ENCODE data around the gene ATP6V1C2. TPM values are rescaled to one million over a fixed set of nuclear protein-coding genes. Genes with fewer than 3 reads are reported as not detected.

The ATP6V1C2 gene
- total and polyA plus RNA-seq, 11 donors, result 0.32 to 2.1 (median 0.48) TPM; not detected in 1

DNA sequence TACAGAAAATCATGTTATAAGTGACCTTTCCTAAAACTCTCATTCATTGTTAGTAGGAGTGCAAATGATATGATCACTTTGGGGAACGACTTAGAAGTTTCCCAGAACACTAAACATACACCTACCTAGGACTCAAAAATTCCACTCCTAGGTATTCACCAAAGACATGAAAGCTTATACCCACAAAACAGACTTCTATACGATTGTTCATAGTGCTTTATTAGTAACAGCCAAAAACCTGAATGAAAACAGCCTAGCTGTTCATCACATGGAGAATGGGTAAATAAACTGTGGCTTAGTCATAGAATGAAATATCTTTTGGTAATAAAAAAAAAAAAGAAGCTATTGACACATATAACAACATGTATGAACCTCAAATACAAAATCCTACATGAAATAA, 40.5 kb upstream of the ATP6V1C2 start:
- ATAC-seq (no peak), DNase-seq (no peak)
- Histone ChIP-seq H3K36me3 (peaks cover 0 to 80% (median 60%) of the 10 kb centered on the region in 9 donors), H3K4me3 (no peak overlapping the region), H3K27ac (no peak overlapping the region), H3K9me3 (no peaks in the 10 kb centered on the region), H3K4me1 (no peaks in the 10 kb centered on the region), H3K27me3 (no peaks in the 10 kb centered on the region)
- TF ChIP-seq POLR2A (IDR thresholded peaks at IDR 0.05), result no peak
- TF ChIP-seq, protein P1, sequence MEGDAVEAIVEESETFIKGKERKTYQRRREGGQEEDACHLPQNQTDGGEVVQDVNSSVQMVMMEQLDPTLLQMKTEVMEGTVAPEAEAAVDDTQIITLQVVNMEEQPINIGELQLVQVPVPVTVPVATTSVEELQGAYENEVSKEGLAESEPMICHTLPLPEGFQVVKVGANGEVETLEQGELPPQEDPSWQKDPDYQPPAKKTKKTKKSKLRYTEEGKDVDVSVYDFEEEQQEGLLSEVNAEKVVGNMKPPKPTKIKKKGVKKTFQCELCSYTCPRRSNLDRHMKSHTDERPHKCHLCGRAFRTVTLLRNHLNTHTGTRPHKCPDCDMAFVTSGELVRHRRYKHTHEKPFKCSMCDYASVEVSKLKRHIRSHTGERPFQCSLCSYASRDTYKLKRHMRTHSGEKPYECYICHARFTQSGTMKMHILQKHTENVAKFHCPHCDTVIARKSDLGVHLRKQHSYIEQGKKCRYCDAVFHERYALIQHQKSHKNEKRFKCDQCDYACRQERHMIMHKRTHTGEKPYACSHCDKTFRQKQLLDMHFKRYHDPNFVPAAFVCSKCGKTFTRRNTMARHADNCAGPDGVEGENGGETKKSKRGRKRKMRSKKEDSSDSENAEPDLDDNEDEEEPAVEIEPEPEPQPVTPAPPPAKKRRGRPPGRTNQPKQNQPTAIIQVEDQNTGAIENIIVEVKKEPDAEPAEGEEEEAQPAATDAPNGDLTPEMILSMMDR (IDR thresholded peaks at IDR 0.05), result no peak
- WGBS, 4 donors, result 88 to 93% (median 92%) methylated on average over 2 of the region's 2 CpGs
- intact Hi-C loops (cut with DNase I), result no loop called here

DNA sequence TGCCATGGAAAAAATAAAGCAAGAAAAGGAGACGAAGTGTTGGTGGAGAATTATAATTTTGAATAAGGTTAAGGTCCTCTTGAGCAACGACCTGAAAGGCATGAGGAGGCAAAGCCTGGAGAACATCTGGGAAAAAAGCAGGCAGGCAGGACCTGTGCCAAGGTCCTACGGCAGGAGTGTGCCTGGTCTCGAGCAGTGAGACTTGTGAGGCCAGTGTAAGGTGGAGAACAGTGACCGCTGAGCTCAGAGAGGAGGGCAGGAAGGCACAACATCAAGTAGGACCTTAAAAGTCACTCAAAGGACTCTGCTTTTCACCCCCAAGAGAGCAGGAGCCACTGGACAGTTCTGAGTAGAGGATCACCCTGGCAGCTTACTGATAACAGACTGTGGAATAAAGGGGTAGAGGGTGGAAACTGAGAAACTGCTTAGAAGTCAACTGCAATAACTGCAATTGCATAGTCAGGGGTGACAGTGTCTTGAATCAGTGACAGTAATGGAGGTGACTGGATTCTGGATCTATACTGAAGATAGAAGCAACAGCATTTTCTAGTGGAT, 35.2 kb upstream of the ATP6V1C2 start:
- no peak for TF ChIP-seq POLR2A (IDR thresholded peaks at IDR 0.05)
- TF ChIP-seq, protein P1 (IDR thresholded peaks at IDR 0.05), result no peak
- DNase-seq (no peak), ATAC-seq (no peak)
- no peaks in the 10 kb centered on the region for H3K27me3 ChIP-seq
- H3K36me3 ChIP-seq, result peaks cover 0 to 40% (median 30%) of the 10 kb centered on the region in 9 donors
- WGBS, 4 donors, result 45 to 52% (median 46%) methylated on average over 5 of the region's 5 CpGs
- H3K9me3 ChIP-seq, result no peaks in the 10 kb centered on the region
- H3K4me1 ChIP-seq, result peaks cover 0 to 31% (median 22%) of the 10 kb centered on the region in 12 donors
- intact Hi-C loops (cut with DNase I), result no loop called here
- H3K27ac ChIP-seq, result no peak overlapping the region
- no peak overlapping the region for H3K4me3 ChIP-seq

DNA sequence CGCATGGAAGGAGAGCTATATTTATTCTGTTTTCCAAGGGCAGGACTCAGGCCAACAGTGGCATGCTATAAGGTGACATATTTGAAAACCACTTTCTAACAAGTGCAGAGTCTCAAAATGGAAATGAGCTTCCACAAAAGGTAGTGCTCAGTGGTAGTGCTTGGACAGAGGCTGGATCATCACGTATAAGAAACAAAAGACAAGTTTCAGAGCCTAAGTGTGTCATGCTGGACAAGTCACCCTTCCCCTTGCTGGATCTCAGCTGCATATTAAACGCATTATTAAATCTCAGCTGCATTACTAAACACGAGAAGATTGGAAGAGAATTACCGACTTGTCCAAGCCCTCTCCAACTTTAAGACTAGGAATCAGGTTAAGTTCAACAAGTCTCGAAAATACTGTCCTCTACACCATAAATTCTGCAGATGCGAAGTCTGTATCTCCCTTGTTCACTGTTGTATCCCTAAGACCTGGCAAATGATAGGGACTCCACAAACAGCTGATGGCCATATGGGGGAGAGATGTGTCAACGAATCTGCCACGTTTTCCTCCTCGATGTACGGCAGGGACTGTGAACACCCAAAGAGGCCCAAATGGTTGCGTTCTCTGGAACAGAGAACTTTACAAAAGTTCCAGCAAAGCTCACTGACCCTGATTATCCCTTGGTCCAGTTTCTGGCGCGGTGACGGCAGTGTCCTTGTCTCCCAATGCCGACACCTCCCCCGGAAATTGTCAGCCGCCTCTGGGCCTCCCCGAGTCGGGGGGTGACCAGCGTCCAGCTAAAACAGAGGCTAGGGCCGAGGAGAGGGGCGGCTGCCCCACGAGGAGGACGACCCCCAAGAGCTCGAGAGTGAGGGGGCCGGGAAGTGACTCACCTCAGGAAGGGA, 32.3 kb upstream of the ATP6V1C2 start:
- Histone ChIP-seq H3K36me3 (peaks cover 0 to 12% (median 3%) of the 10 kb centered on the region in 9 donors), H3K4me1 (peaks cover 0 to 31% (median 22%) of the 10 kb centered on the region in 12 donors), H3K4me3 (peak overlapping the region; percentile 66 to 100 (median 90)), H3K9me3 (no peaks in the 10 kb centered on the region), H3K27me3 (no peaks in the 10 kb centered on the region), H3K27ac (peak overlapping the region; percentile 60 to 97 (median 92))
- DNase-seq (peak in 4 of 5 donors; percentile 17 to 69 (median 46)), ATAC-seq (peak; percentile 47 to 63 (median 60))
- WGBS, 4 donors, result 3 to 5% (median 4%) methylated on average over 24 to 27 of the region's 27 CpGs
- no peak for TF ChIP-seq POLR2A (IDR thresholded peaks at IDR 0.05)
- TF ChIP-seq, protein P1 (IDR thresholded peaks at IDR 0.05), result no peak
- intact Hi-C loops (cut with DNase I), result no loop called here

DNA sequence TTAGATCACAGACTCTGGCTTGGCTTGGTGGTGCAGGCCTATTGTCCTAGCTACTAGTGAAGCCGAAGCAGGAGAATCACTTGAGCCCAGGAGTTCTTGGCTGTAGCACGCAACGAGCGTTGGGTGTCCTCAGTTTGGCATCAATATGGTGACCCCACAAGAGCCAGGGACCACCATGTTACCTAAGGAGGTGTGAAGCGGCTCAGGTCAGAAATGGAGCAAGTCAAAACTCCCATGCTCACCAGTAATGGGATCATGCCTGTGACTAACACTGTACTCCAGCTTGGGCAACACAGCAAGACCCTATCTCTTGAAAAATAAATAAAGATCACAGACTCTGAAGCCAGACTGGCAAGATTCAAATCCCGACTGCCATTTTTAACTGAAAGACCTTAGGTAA, 29.9 kb upstream of the ATP6V1C2 start:
- WGBS, 4 donors, result 90 to 95% (median 93%) methylated on average over 6 of the region's 6 CpGs

More for the DNA sequence above, 29.9 kb upstream of the ATP6V1C2 start:
- H3K27me3 ChIP-seq, result no peaks in the 10 kb centered on the region
- H3K4me1 ChIP-seq, result peaks cover 0 to 31% (median 22%) of the 10 kb centered on the region in 12 donors
- no peak for TF ChIP-seq POLR2A (IDR thresholded peaks at IDR 0.05)
- TF ChIP-seq, protein P1 (IDR thresholded peaks at IDR 0.05), result no peak
- H3K36me3 ChIP-seq, result no peaks in the 10 kb centered on the region
- intact Hi-C loops (cut with DNase I), result no loop called here
- H3K9me3 ChIP-seq, result no peaks in the 10 kb centered on the region
- ATAC-seq (no peak), DNase-seq (no peak)
- no peak overlapping the region for H3K4me3 ChIP-seq
- H3K27ac ChIP-seq, result no peak overlapping the region

Data from heart left ventricle (tissue), 16 donors.